ENCODE data around the gene FAM120AOS. TPM values are rescaled to one million over a fixed set of nuclear protein-coding genes. Genes with fewer than 3 reads are reported as not detected.
A peak's percentile ranks its signal among the peaks of the same experiment; 100 is the strongest.

FAM120AOS gene
- total and polyA plus RNA-seq, 3 experiments from 2014 or later: 41.0 to 62.6 (median 42.7) TPM

DNA sequence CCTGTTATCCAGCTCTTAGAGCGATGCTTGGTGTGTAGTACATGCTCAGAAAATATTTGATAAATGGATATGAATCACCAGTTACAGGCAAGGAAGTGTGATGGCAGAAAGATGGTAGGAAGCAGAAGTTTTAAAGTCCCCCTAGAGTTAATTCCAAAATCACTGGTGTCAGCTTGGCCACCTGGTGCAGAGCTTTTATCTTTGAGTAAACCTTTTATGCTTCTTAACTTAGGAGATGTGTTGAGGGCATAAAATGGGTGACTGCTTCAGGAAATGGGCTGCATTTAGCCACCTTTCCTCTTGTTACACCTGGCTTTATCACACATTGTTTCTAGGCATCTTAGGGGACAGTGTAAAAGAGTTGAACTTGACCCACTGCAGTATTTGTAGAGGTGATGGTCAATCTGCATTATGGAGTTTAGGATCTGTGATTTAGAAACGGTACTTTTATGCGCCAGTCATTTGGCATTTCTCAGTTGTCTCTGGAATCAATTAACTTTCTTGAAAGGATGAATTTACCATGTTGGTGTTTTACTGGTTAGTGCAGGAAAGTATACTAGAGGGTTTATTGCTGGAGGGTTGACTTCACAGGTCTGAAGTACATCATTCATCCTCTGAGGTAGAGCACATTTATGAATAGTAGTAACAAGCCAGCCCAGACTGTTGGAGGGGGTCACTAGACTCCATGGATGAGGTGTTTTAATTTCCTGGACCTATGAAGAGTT lies 7.5 kb upstream of the FAM120AOS start:
- CTCF ChIA-PET: interaction anchor here (1.8 kb wide), 1 partner anchor 105 kb away, joined by 4 read pairs; no protein-coding TSS in a partner anchor
- H3K4me1 Mint-ChIP-seq: peaks cover 83 to 93% (median 89%) of the 10 kb centered on the region in 3 donors
- no peaks in the 10 kb centered on the region for H3K9me3 Mint-ChIP-seq
- peak overlapping the region in 6 of 8 donors; percentile 6 to 78 (median 44) for H3K27ac Mint-ChIP-seq
- H3K36me3 ChIP-seq (ENCODE audit: insufficient read depth, low read length): no peaks in the 10 kb centered on the region
- H3K4me3 ChIP-seq (ENCODE audit: low read length): no peak overlapping the region
- peaks cover 70% of the 10 kb centered on the region for H3K4me1 ChIP-seq (ENCODE audit: insufficient read depth, low read length)
- H3K27me3 ChIP-seq (ENCODE audit: insufficient read depth, low read length, poor library complexity, severe bottlenecking): no peaks in the 10 kb centered on the region
- POLR2A ChIA-PET: no interaction called here
- H3K27me3 Mint-ChIP-seq: no peaks in the 10 kb centered on the region
- H3K27ac ChIP-seq (ENCODE audit: low read depth, low read length): no peak overlapping the region
- no peak for DNase-seq
- H3K9me3 ChIP-seq (ENCODE audit: low read length): no peaks in the 10 kb centered on the region
- peaks cover 0 to 11% (median 5%) of the 10 kb centered on the region in 3 donors for H3K36me3 Mint-ChIP-seq
- peak overlapping the region in 1 of 7 donors; percentile 39 for H3K4me3 Mint-ChIP-seq

DNA sequence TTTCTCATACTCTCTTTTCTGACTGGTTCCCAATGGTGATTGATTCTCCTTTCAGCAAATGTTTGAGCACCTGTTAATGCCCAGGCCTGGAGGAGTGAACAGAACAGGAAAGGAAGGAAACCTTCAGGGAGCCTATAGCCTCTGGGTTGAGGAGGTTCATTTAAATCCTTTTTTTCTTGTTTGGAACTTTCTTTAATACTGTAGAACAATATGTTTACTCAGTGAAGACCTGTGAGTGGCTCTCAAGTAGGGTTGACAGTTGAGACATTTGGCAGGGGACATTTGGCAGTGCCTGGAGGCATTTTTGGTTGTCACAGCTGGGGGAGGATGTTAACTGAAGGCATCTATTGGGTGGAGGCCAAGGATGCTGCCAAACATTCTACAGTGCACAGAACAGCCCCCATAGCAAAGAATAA lies 6.1 kb upstream of the FAM120AOS start:
- peak overlapping the region in 7 of 8 donors; percentile 13 to 94 (median 37) for H3K27ac Mint-ChIP-seq
- peak overlapping the region in 2 of 7 donors; percentile 2 to 28 for H3K4me3 Mint-ChIP-seq
- H3K9me3 Mint-ChIP-seq: no peaks in the 10 kb centered on the region
- no peaks in the 10 kb centered on the region for H3K36me3 ChIP-seq (ENCODE audit: insufficient read depth, low read length)
- H3K36me3 Mint-ChIP-seq: peaks cover 0 to 11% (median 5%) of the 10 kb centered on the region in 3 donors
- no peak overlapping the region for H3K4me3 ChIP-seq (ENCODE audit: low read length)
- H3K4me1 ChIP-seq (ENCODE audit: insufficient read depth, low read length): peaks cover 68% of the 10 kb centered on the region
- no peak overlapping the region for H3K27ac ChIP-seq (ENCODE audit: low read depth, low read length)
- DNase-seq: no peak
- H3K27me3 Mint-ChIP-seq: no peaks in the 10 kb centered on the region
- ChIA-PET CTCF (interaction anchor here (1.8 kb wide), 1 partner anchor 107 kb away, joined by 4 read pairs; no protein-coding TSS in a partner anchor), POLR2A (no interaction called here)
- no peaks in the 10 kb centered on the region for H3K27me3 ChIP-seq (ENCODE audit: insufficient read depth, low read length, poor library complexity, severe bottlenecking)
- peaks cover 81 to 89% (median 86%) of the 10 kb centered on the region in 3 donors for H3K4me1 Mint-ChIP-seq
- H3K9me3 ChIP-seq (ENCODE audit: low read length): no peaks in the 10 kb centered on the region

DNA sequence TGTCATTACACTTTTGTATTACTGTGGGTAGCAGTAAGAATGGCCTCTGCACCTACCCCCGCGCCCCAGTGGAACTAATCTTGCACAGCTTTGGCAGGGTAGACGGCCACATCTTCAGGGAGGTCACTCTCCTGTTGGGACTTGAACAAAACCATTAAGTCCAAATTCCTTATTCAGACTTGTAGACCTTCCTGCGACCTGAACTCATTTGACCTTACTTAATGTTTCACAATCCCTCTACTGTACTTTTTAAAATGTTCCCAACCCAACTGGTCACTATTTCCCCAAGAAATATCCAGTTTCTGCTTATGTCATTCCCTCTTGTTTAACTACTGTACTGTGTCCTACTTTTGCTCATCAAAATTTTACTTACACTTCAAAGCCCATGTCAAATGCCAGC lies 5.3 kb upstream of the FAM120AOS start:
- no peak overlapping the region for H3K4me3 ChIP-seq (ENCODE audit: low read length)
- H3K27ac ChIP-seq (ENCODE audit: low read depth, low read length): no peak overlapping the region
- POLR2A ChIA-PET: no interaction called here

DNA sequence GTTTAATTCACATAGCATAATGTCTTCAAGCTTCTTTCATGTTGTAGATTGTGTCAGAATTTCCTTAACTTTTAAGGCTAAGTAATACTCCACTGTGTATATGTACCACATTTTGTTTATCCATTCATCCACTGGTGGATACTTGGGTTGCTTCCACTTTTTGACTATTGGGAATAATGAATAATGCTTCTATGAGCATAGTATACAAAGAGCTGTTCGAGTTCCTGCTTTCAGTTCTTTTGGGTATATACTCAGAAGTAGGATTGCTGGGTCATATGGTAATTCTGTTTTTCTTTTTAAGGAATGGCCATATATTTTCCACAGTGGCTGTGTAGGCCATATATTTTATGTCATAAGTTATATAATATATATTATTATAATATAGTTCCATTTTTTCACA lies 3.6 kb upstream of the FAM120AOS start:
- Histone ChIP-seq H3K4me3 (ENCODE audit: low read length) (no peak overlapping the region), H3K27me3 (ENCODE audit: insufficient read depth, low read length, poor library complexity, severe bottlenecking) (no peaks in the 10 kb centered on the region), H3K4me1 (ENCODE audit: insufficient read depth, low read length) (peaks cover 56% of the 10 kb centered on the region), H3K36me3 (ENCODE audit: insufficient read depth, low read length) (no peaks in the 10 kb centered on the region), H3K9me3 (ENCODE audit: low read length) (no peaks in the 10 kb centered on the region), H3K27ac (ENCODE audit: low read depth, low read length) (no peak overlapping the region)
- H3K4me3 Mint-ChIP-seq: peak overlapping the region in 2 of 7 donors; percentile 4 to 47
- DNase-seq: no peak
- H3K4me1 Mint-ChIP-seq: peaks cover 72 to 78% (median 74%) of the 10 kb centered on the region in 3 donors
- no peaks in the 10 kb centered on the region for H3K27me3 Mint-ChIP-seq
- ChIA-PET CTCF (no interaction called here), POLR2A (no interaction called here)
- H3K36me3 Mint-ChIP-seq: peaks cover 0 to 17% (median 5%) of the 10 kb centered on the region in 3 donors
- peak overlapping the region in 6 of 8 donors; percentile 23 to 93 (median 86) for H3K27ac Mint-ChIP-seq
- no peaks in the 10 kb centered on the region for H3K9me3 Mint-ChIP-seq

More for the DNA sequence above, 5.3 kb upstream of the FAM120AOS start:
- CTCF ChIA-PET: no interaction called here
- H3K27me3 Mint-ChIP-seq: no peaks in the 10 kb centered on the region
- Histone ChIP-seq H3K36me3 (ENCODE audit: insufficient read depth, low read length) (no peaks in the 10 kb centered on the region), H3K27me3 (ENCODE audit: insufficient read depth, low read length, poor library complexity, severe bottlenecking) (no peaks in the 10 kb centered on the region), H3K9me3 (ENCODE audit: low read length) (no peaks in the 10 kb centered on the region), H3K4me1 (ENCODE audit: insufficient read depth, low read length) (peaks cover 68% of the 10 kb centered on the region)
- H3K36me3 Mint-ChIP-seq: peaks cover 0 to 11% (median 5%) of the 10 kb centered on the region in 3 donors
- DNase-seq: no peak
- peak overlapping the region in 6 of 8 donors; percentile 13 to 94 (median 54) for H3K27ac Mint-ChIP-seq
- no peaks in the 10 kb centered on the region for H3K9me3 Mint-ChIP-seq
- H3K4me1 Mint-ChIP-seq: peaks cover 81 to 89% (median 86%) of the 10 kb centered on the region in 3 donors
- peak overlapping the region in 2 of 7 donors; percentile 38 to 48 for H3K4me3 Mint-ChIP-seq

DNA sequence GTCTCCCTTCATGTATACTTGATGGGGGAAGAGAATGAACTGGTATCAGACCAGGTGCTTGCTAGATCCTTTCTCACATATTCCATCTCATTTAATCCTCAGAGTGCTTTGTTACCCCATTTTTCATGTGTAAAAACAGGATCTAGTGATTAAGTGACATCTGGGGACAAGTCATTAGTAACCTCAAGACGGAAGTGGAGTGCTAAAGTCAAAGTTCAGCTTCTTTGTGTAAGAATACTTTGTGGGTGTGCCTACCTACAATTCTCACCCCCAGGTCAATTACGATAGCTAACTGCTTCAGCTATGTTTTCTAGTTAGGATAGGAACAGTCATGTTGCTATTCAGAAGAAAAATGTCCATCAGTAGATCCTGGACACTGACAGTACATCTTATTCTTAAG lies 3.1 kb upstream of the FAM120AOS start:
- DNase-seq: no peak
- Mint-ChIP-seq H3K36me3 (peaks cover 0 to 18% (median 5%) of the 10 kb centered on the region in 3 donors), H3K4me3 (peak overlapping the region in 5 of 7 donors; percentile 2 to 47 (median 38)), H3K4me1 (peaks cover 69 to 78% (median 70%) of the 10 kb centered on the region in 3 donors), H3K27ac (peak overlapping the region; percentile 23 to 93 (median 82)), H3K27me3 (no peaks in the 10 kb centered on the region), H3K9me3 (no peaks in the 10 kb centered on the region)
- Histone ChIP-seq H3K36me3 (ENCODE audit: insufficient read depth, low read length) (no peaks in the 10 kb centered on the region), H3K27me3 (ENCODE audit: insufficient read depth, low read length, poor library complexity, severe bottlenecking) (no peaks in the 10 kb centered on the region), H3K27ac (ENCODE audit: low read depth, low read length) (no peak overlapping the region), H3K9me3 (ENCODE audit: low read length) (no peaks in the 10 kb centered on the region), H3K4me3 (ENCODE audit: low read length) (no peak overlapping the region), H3K4me1 (ENCODE audit: insufficient read depth, low read length) (peaks cover 56% of the 10 kb centered on the region)
- POLR2A ChIA-PET: no interaction called here
- CTCF ChIA-PET: no interaction called here

DNA sequence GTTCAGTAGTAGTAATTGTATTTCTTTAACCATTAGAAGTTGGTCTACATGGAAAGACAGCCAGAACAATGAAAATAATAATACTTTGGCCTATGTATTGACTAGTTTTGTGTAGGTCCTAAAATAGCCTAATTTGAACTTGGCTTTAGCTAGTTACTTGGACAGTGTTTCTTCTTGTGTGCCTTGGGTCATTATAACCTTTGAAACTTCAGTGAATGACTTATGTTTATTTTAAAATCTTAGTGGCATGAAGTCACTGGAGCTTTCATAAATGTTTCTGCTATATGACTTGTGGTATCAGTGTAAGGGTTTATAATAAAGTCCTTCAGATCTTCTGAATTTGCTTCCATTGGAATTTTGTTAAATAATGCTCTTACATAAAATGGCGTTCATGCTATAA lies 2.6 kb upstream of the FAM120AOS start:
- Mint-ChIP-seq H3K36me3 (peaks cover 0 to 19% (median 5%) of the 10 kb centered on the region in 3 donors), H3K4me1 (peaks cover 67 to 75% (median 67%) of the 10 kb centered on the region in 3 donors), H3K27ac (peak overlapping the region; percentile 10 to 93 (median 82)), H3K9me3 (no peaks in the 10 kb centered on the region), H3K4me3 (peak overlapping the region in 3 of 7 donors; percentile 38 to 47 (median 45)), H3K27me3 (no peaks in the 10 kb centered on the region)
- no peaks in the 10 kb centered on the region for H3K9me3 ChIP-seq (ENCODE audit: low read length)
- no peak overlapping the region for H3K4me3 ChIP-seq (ENCODE audit: low read length)
- no peaks in the 10 kb centered on the region for H3K27me3 ChIP-seq (ENCODE audit: insufficient read depth, low read length, poor library complexity, severe bottlenecking)
- H3K36me3 ChIP-seq (ENCODE audit: insufficient read depth, low read length): no peaks in the 10 kb centered on the region
- ChIA-PET POLR2A (no interaction called here), CTCF (no interaction called here)
- peaks cover 54% of the 10 kb centered on the region for H3K4me1 ChIP-seq (ENCODE audit: insufficient read depth, low read length)
- H3K27ac ChIP-seq (ENCODE audit: low read depth, low read length): no peak overlapping the region
- DNase-seq: no peak

DNA sequence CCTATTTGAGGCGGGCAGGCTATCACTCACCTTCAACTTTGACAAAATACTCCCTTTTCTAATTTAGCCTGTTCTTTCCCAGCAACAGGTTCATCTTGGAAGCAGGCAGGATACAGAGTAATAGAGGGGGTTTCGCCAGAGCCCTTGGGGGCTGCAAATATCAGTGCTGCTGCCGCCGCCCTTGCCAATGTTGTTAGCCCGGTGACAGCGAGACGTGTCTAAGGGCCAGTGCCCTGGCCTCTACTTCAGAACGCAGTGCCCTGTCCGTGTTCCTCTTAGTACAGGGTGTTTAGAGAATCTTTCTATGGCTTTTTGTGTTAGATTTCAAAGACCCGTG lies 703 bp downstream of the FAM120AOS start:
- no peaks in the 10 kb centered on the region for H3K27me3 ChIP-seq (ENCODE audit: insufficient read depth, low read length, poor library complexity, severe bottlenecking)
- DNase-seq: peak in 1 of 5 donors; percentile 4
- POLR2A ChIA-PET: interaction anchor here (2.1 kb wide), 1 partner anchor 11 kb away, joined by 8 read pairs; no protein-coding TSS in a partner anchor
- peaks cover 5% of the 10 kb centered on the region for H3K36me3 ChIP-seq (ENCODE audit: insufficient read depth, low read length)
- H3K4me1 ChIP-seq (ENCODE audit: insufficient read depth, low read length): peaks cover 46% of the 10 kb centered on the region
- H3K36me3 Mint-ChIP-seq: peaks cover 0 to 32% (median 4%) of the 10 kb centered on the region in 3 donors
- peaks cover 49 to 68% (median 59%) of the 10 kb centered on the region in 3 donors for H3K4me1 Mint-ChIP-seq
- peak overlapping the region; percentile 80 for H3K27ac ChIP-seq (ENCODE audit: low read depth, low read length)
- no peaks in the 10 kb centered on the region for H3K9me3 Mint-ChIP-seq
- peak overlapping the region; percentile 86 to 97 (median 89) for H3K4me3 Mint-ChIP-seq
- peak overlapping the region; percentile 80 to 99 (median 95) for H3K27ac Mint-ChIP-seq
- H3K27me3 Mint-ChIP-seq: no peaks in the 10 kb centered on the region
- CTCF ChIA-PET: interaction anchor here (0.9 to 2.4 kb wide), 2 partner anchors 108 to 114 kb away, joined by 4 to 16 read pairs; no protein-coding TSS in a partner anchor
- peak overlapping the region; percentile 74 for H3K4me3 ChIP-seq (ENCODE audit: low read length)
- H3K9me3 ChIP-seq (ENCODE audit: low read length): no peaks in the 10 kb centered on the region
